WI38 (cell line): ENCODE measurements around the gene PSENEN.

Source experiments
- H3K4me3 ChIP-seq: 2 replicates; pipeline ENCODE4 v1.5.1; 2011; ENCODE audit warnings: low read depth, mild to moderate bottlenecking, control low read depth, low read length
- CTCF ChIP-seq: IDR thresholded peaks from 2 replicates; pipeline ENCODE4 v1.5.1; 2012; ENCODE audit warnings: low read depth, mild to moderate bottlenecking, control low read depth, low read length

PSENEN gene

GRCh38 chr19:35725216-35725861 is 20.1 kb upstream of the PSENEN start:
- no peak overlapping the region for H3K4me3 ChIP-seq
- no peak for TF ChIP-seq CTCF

- H3K4me3 ChIP-seq = no peak overlapping the region
- no peak for TF ChIP-seq CTCF
Observed at GRCh38 chr19:35727053-35727955, 18.1 kb upstream of the PSENEN start.

- TF ChIP-seq CTCF = no peak
- no peak overlapping the region for H3K4me3 ChIP-seq
Observed at GRCh38 chr19:35727956-35728706, 17.3 kb upstream of the PSENEN start.

- H3K4me3 ChIP-seq = no peak overlapping the region
- TF ChIP-seq CTCF = no peak
Observed at GRCh38 chr19:35729021-35729420, 16.4 kb upstream of the PSENEN start.

- H3K4me3 ChIP-seq = no peak overlapping the region
- no peak for TF ChIP-seq CTCF
Observed at GRCh38 chr19:35729763-35730162, 15.7 kb upstream of the PSENEN start.

- TF ChIP-seq CTCF = no peak
- no peak overlapping the region for H3K4me3 ChIP-seq
Observed at GRCh38 chr19:35730326-35730725, 15.1 kb upstream of the PSENEN start.
